GM21723 (cell line): ENCODE results near the gene KL.
A peak's percentile ranks its signal among the peaks of the same experiment; 100 is the strongest.

Experiments
- ATAC-seq: cut with Tn5 transposase; IDR thresholded peaks from one replicate; pipeline ENCODE4 v1.9.1; 2021; ENCODE audit warnings: mild to moderate bottlenecking, moderate library complexity; ENCODE audit not compliant: unreplicated experiment

KL gene

GRCh38 chr13:33078263-33078662 is 62.0 kb downstream of the KL start:
- no peak for ATAC-seq

- ATAC-seq, result no peak
Observed at GRCh38 chr13:33079960-33080359, 63.7 kb downstream of the KL start.

GRCh38 chr13:33080972-33081590 is 64.9 kb downstream of the KL start:
- ATAC-seq, result no peak

- no peak for ATAC-seq
Observed at GRCh38 chr13:33081666-33082065, 65.4 kb downstream of the KL start.

GRCh38 chr13:33083054-33083453 is 66.8 kb downstream of the KL start:
- ATAC-seq, result no peak

- ATAC-seq, result no peak
Observed at GRCh38 chr13:33087091-33087490, 70.9 kb downstream of the KL start.

GRCh38 chr13:33087790-33088189 is 71.6 kb downstream of the KL start:
- ATAC-seq, result no peak

- ATAC-seq, result no peak
Observed at GRCh38 chr13:33089311-33089710, 73.1 kb downstream of the KL start.

- no peak for ATAC-seq
Observed at GRCh38 chr13:33090755-33091414, 74.7 kb downstream of the KL start.

- no peak for ATAC-seq
Observed at GRCh38 chr13:33091415-33091774, 75.2 kb downstream of the KL start.

GRCh38 chr13:33092073-33092987 is 76.1 kb downstream of the KL start:
- ATAC-seq, result no peak

- ATAC-seq, result no peak
Observed at GRCh38 chr13:33096886-33097605, 80.8 kb downstream of the KL start.

GRCh38 chr13:33099860-33100259 is 83.6 kb downstream of the KL start:
- ATAC-seq, result no peak

GRCh38 chr13:33100886-33101285 is 84.7 kb downstream of the KL start:
- no peak for ATAC-seq

GRCh38 chr13:33101835-33102234 is 85.6 kb downstream of the KL start:
- no peak for ATAC-seq

GRCh38 chr13:33103457-33103856 is 87.2 kb downstream of the KL start:
- ATAC-seq, result no peak

- ATAC-seq, result no peak
Observed at GRCh38 chr13:33105387-33106005, 89.3 kb downstream of the KL start.

GRCh38 chr13:33106656-33107360 is 90.6 kb downstream of the KL start:
- ATAC-seq, result peak; percentile 44

GRCh38 chr13:33107361-33107760 is 91.1 kb downstream of the KL start:
- ATAC-seq, result no peak

- no peak for ATAC-seq
Observed at GRCh38 chr13:33108620-33109019, 92.4 kb downstream of the KL start.
